AG09319 (cell line): ENCODE measurements around the gene SMYD3.

Experiments used
- DNase-seq: peaks from one replicate; pipeline ENCODE4 v3.0.0-alpha.2; 2010; ENCODE audit warnings: low read depth; ENCODE audit errors: extremely low read depth
- CTCF ChIP-seq: IDR thresholded peaks from 2 replicates; pipeline ENCODE4 v1.5.1; 2011; ENCODE audit warnings: low read depth, mild to moderate bottlenecking, inconsistent platforms, low read length, moderate library complexity

SMYD3 gene

GRCh38 chr1:245710961-245711903 is 795.8 kb downstream of the SMYD3 start:
- no peak for DNase-seq
- TF ChIP-seq CTCF, result no peak

- TF ChIP-seq CTCF, result no peak
- DNase-seq, result no peak
Observed at GRCh38 chr1:245707941-245708340, 799.1 kb downstream of the SMYD3 start.

- no peak for DNase-seq
- no peak for TF ChIP-seq CTCF
Observed at GRCh38 chr1:245704765-245705164, 802.3 kb downstream of the SMYD3 start.

GRCh38 chr1:245704341-245704740 is 802.7 kb downstream of the SMYD3 start:
- no peak for TF ChIP-seq CTCF
- no peak for DNase-seq

DNA sequence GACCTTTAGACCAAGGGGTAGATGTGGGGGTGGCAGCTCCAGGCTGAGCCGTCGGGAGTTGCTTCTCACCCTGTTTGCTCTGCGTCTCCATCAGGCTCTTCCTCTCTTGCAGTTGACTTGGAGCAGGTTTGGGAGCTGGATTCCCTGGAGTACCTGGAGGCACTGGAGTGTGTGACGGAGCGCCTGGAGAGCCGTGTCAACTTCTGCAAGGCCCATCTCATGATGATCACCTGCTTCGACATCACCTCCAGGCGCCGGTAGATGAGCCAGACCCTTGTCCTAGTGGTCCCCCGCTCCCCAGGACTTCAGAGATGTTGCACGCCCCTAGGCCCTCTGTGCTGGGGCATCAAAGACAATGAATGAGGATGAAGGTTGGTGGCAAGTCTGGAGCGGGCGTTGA is 804.7 kb downstream of the SMYD3 start:
- no peak for TF ChIP-seq CTCF
- DNase-seq, result no peak

DNA sequence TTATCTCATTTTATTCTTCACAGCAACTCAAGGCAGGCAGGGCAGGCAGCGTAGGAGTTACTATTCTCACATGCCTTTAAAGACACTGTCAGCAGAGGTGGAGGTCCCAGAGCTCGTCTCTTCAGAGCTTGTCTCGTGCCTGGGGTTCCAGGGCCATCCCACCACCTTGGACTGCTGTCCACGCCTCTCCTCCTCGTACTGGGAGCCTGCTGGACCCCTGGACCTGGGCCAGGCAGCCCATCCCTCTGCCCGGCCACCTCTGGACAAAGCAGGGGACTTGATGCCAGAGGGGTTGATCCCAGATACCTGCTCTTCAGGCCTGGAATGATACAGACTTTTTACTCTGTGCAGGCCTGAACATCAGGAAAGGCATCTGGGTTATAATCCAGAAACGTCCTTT is 805.4 kb downstream of the SMYD3 start:
- TF ChIP-seq CTCF, result no peak
- DNase-seq, result no peak

- no peak for TF ChIP-seq CTCF
- no peak for DNase-seq
Observed at GRCh38 chr1:245700631-245701030, 806.4 kb downstream of the SMYD3 start.
